ENCODE data around the gene UVRAG.
A peak's percentile ranks its signal among the peaks of the same experiment; 100 is the strongest.

The UVRAG gene

DNA sequence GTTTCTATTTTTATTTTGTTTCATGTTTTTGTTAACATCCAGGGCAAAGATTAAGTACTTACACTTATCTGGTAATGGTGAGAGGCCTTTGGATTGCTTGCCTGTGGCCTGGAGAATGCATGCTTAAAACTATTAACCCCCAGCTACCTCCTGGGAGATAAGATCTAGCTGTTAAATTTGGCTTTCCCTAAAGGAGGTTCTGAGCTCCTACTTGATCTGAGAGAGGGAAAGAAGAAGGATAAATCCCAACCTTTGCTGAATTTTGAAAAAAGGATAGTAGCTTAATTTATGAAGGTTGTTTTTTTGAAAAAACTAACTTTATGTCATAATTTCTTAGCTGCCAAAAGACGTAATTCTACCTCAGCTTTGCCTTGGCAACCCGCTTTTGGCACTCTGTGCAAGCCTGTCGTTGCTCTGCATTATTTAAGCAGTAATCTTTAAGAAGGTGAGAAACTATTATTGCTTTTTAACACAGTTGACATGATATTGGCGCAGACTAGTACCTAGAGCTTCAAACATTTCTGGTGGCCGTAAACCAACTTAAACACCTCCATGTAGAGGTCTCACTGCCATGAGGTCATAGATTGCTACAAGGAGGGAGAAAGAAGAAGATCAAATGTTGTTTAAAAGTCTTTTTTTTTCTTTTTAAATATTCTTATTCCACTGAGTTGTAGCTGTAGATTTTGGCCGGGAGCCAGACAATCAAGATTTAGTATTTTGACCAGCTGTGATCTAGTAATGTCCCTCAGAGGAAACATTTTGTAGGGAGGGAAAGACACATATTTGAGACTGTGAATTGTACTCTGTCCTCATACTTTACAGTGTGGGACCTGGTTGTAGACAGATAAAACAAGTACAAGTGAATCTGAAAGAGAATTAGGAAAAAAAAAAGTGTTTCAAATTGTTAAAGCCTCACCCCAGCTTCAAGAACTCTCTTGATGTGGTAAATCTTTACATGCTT is 316.9 kb downstream of the UVRAG start:
- no peak for DNase-seq (ENCODE audit: low read depth in 1 of 2, low spot score in 1 of 2)

DNA sequence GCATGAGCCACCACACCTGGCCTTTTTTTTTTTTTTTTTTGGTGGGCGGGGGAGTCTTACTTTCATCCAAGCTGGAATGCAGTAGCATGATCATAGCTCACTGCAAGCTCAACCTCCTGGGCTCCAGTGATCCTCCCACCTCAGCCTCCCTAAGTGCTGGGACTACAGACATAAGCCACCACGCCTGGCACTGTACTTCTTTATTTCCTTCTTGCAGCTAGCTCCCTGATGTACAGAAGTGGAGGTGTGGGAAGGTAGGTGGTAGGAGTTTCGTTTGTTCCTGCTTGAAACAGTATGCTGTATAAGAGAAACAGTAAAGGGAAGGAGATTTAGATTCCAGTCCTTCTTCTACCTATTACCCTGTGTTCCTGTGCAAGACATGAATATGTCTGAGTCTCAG is 319.2 kb downstream of the UVRAG start:
- DNase-seq (ENCODE audit: low read depth in 1 of 2, low spot score in 1 of 2), result no peak

DNA sequence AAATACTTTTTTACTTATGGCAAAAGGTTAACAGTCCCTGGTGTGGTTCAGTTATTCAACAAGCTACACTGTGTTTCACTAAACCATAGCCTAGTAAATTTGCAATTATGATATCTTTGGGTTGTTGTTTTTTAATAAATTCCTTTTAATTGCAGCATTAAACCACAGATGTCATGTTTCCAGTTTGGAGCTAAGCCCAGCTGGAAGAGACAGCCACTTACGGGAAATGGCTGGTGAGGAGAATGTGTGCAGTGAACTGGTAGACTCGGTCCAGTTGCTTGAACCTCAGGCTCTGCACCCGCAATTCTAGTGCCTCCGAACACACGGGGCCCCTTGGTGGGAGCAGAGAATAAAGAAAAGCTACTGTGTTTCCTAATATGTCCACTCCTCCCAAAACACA is 320.5 kb downstream of the UVRAG start:
- DNase-seq (ENCODE audit: low read depth in 1 of 2, low spot score in 1 of 2), result no peak

DNA sequence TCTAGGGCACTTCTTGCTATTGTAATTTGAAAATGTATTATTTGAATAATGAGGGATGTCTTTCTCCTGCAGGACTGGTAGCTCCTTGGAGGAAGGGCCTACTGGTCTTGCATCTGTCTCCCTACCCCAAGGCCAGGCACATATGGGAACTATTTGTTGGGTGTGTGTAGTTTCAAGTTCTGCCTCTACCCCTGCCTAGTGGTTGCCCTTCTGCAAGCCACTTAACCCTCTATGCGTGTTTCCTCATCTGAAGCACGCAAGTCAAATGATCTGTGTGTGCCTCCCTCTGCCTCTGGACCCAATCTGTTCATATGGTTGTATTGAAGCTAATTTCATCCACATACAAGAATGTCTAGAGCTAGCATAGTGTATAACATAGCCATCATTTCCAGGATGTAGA is 324.3 kb downstream of the UVRAG start:
- DNase-seq (ENCODE audit: low read depth in 1 of 2, low spot score in 1 of 2), result no peak

DNA sequence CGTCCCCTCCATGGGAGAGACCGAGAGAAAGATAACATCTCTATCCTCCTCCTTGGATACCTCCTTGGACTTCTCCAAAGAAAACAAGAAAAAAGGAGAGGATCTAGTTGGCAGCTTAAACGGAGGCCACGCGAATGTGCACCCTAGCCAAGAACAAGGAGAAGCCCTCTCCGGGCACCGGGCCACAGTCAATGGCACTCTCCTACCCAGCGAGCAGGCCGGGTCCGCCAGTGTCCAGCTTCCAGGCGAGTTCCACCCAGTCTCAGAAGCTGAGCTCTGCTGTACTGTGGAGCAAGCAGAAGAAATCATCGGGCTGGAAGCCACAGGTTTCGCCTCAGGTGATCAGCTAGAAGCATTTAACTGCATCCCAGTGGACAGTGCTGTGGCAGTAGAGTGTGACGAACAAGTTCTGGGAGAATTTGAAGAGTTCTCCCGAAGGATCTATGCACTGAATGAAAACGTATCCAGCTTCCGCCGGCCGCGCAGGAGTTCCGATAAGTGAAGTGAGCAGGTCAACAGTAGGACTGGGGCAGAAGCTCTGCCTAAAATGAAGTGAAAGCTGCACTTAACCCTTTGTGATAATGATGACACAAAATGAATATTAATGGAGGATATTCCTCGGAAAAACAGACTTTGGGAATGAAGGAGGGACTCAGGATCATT is 326.0 kb downstream of the UVRAG start:
- DNase-seq (ENCODE audit: low read depth in 1 of 2, low spot score in 1 of 2), result no peak

DNA sequence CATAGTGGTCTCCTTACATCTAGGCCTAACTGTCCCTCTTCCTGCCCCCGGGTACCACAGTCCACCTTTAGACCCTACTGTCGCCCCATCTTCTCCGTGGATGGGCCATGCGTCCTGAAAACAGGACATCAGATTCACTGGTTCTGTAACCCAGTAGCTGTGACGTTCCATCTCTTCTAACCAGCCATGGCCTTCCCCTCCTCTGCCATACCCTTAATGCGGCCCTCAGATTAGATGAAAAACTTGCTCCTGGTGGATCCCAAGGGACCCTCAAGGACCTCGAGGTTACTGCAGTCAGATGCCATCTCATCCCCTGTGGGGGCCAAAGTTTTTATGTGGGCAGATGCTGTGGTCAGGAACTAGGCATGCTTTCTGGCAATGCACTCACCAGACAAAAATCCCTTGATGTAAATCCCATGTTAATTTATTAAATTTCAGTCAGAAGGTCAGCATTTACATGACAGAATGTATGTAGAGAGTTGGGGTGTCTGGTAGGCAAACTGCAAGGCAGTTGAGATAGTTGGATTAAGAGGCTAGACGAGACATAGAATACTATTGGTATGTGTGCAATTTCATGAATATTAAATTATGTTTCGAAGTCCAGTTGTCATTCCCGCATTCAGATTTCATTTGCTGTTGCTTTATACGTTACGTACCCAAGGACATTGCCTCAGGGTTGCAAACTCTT is 327.0 kb downstream of the UVRAG start:
- DNase-seq (ENCODE audit: low read depth in 1 of 2, low spot score in 1 of 2), result no peak

DNA sequence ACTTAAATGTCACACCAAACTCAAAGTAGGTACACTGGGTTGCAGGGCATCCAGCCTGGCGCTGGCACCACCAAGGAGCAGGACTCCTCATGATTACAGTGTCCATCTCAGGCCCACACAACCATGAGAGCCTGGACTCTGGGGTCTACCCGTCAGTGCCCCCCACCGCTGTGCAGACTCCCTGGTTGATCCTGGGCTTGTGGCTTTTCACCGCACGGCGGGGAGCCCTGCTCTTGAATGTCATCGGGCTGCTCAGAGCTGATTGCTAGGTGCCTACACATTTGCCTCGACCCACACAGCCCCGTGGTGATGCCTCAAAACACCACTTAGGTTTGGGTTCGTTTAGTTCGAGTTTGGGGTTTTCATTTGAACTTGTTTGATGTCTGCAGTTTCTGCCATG is 328.3 kb downstream of the UVRAG start:
- no peak for DNase-seq (ENCODE audit: low read depth in 1 of 2, low spot score in 1 of 2)

DNA sequence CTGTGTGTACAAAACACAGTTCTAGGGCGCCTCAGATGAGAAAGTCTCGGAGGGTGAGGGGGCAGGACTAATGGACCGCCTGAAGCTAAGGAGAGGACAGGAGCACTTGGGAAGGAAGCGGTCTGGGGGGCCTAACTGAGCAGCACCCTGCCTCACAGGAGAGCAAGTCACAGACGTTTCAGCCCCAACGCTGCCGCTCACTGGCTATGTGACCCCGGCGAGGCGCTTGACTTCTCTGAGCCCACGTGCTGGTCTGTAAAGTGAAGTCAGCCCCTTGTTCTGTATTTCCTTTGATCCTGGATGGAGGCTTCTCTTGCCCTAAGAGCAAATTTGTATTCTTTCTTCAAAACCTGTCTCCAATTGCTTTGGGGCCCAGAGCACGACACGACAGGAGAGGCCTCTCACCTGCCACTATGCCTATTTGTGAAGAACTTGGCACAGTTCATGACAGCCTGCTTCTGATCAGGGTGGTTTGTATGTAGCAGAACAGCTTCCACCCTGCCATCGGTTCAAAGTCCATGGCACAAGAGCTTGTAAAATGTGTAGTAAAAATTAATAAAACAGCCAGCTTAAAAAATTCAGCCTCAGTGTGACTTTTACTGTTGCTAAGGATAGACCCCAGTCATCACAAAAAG is 332.2 kb downstream of the UVRAG start:
- DNase-seq (ENCODE audit: low read depth in 1 of 2, low spot score in 1 of 2), result no peak

DNA sequence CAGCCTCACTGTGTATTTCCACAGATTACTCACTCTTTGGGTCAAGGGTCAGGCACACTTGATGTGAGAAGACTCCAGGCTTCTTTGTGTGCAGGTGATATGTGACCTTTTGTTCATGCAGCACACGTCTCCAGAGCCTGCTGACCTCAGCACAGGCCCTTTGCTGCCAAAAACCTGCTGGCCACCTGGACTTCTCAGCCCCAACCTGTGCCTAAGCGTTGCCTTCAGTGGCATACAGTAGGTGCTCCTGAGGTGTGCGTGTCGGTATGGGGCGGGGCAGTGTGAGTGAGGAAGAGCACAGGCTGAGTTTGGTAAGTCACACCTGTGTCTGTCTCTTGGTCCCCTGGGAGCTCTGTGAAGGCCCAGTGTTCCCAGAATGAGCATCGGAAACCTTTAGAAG is 333.2 kb downstream of the UVRAG start:
- DNase-seq (ENCODE audit: low read depth in 1 of 2, low spot score in 1 of 2), result no peak

DNA sequence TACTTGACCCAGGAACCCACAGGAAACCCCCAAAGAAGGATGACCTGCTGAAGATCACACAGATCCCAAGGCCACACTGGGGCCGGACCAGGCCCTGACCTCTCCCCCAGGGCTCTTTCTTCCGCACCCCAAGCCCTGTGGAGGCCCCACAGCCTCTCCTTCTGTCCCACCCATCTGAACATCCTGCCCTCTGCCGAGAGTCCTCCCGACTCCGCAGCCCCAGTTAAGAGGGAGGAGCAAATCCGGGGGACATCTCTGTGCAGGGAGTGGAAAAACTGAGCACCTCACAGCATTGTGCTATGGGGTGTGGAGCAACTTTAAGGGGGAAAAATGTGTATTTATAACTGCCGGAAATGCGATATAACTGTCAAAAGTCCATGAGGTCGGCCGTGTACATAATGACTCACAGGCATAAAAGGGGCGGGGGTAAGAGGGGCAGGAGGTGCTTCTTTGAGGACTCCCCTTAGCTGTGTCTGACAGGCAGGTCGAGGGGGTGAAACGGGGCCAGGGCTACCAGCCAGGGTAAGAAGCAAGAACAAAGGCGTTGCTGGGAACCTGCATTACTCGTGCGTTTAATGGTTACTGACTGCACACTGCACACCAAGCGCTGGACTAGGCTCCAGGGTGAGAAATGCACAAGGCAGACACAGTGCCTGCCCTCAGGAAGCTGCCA is 334.1 kb downstream of the UVRAG start:
- DNase-seq (ENCODE audit: low read depth in 1 of 2, low spot score in 1 of 2), result no peak

DNA sequence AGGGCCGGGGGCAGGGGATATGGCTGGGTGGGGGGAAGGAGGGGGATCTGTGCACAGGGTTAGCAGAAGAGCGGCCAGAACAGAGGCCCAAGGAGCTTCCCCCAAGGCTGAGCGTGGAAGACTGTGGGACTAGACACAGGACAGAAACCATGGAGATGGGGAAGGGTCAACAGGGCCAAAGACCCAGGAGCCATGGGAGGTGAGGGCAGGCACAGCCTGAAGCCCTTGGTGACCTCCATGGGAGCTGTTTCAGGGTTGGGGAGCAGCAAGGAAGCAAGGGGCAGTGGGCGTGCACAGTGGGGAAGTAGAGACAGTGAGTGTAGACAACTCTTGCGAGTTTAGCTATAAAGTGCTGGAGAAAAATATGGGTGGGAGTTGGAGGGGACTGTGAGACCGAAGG is 334.7 kb downstream of the UVRAG start:
- DNase-seq (ENCODE audit: low read depth in 1 of 2, low spot score in 1 of 2), result no peak

DNA sequence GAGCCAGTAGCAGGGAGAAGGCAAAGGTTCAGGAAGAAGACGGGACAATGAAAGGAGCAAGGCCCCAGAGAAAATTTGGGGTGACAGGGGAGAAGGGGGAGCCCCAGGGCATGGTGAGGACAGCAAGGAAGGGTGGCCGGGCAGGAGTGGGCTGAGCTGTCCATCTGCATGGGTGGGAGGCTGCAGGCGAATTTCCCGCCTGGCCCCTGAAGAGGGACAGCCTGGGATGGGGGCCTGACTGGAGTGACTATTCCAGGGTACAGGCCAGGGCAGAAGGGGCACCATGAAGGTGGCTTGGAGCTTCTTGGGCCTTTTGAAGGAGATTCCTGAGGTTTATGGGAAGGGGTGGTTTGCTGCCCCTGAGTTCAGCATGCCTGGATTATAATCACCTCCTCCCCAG is 335.1 kb downstream of the UVRAG start:
- no peak for DNase-seq (ENCODE audit: low read depth in 1 of 2, low spot score in 1 of 2)

DNA sequence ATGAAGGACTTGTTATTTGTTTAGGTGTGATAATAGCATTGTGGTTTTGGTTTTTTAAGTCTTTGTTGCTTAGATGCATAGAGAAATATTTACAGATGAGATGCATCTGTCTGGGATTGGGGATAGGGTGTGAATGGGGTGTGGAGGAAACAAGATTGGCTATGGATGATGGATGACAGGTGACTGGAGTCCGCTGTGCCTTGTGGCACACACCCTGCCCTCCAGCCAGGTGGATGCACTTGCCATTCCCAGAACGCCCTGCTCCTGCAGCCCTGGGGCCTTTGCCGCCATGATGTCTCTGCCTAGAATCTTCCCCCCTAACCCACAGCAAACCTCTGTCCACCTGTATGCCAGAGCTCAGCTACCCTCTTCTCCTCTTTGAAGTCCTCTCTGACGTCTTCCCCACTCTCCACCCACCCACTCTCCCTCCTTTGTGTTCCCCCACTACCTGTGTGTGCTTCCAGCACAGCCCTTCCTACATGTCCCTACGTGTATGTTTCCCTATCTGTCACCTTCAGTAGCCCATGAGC is 336.6 kb downstream of the UVRAG start:
- no peak for DNase-seq (ENCODE audit: low read depth in 1 of 2, low spot score in 1 of 2)

DNA sequence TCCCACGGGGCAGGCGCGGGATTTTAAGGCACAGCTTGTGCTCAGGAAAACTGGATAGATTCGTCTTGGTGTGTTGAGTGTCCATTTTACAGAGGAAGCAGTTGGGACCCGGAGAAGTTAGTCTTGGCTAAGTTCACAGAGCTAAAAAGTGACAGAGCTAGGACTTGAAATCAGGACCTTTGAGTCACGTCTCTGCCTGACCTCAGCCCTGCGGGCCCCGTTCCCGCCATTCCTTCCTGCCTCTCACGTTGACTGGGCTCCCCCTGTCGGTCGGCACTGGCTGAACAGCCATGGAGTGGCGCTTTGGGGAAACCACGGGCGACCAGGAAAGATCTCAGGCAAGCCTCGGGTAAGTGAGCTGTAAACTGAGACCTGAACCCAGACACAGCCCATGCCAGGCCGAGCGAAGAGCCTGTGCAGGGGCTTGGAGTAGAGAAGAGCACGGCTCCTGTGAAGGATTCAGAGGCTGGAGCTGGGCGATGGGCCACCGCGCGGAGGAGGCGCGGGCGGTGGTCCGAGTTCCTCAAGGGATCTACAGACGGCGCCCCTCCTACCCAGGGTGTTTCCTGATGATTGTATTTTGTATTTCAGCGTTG is 337.2 kb downstream of the UVRAG start:
- peak; percentile 72 to 85 for DNase-seq (ENCODE audit: low read depth in 1 of 2, low spot score in 1 of 2)

DNA sequence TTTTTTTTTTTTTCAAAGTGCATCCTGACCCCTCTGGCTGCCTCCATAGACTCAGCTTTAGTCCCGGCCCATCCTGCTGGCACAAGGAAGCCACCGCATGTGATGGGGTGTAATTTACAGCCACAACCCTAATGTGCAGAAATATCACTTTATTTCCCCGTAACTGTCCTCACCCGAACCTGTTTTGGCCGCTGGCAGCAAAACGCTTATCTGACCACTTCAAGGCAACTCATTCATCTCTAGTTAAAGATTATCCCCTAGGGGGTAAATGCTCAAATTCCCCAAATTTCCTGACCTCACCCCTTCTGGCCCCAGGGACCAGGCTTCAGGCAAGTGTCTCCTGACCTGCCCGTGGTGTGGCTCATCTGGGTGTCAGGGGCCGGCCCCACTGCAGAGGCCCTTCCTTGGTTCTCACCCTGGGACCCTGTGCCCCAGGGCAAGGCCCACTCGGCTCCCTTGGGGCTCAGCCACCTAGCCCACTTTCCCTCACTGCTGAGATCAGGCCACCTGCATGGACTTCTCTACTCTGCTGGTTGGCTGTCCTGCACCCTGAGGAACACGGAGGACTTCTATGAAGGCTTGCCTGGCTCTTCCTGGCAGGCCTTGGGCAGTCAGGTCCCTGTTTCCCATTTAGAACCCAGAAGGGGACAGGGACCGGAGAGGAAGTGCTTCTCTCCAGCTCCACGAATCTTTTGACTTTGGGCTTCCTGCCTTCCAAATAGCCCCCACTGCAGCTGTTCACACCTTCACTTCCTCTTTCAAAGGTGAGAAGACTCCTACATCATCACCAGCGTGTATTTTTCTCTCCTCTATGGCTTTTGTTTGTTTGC is 337.9 kb downstream of the UVRAG start:
- DNase-seq (ENCODE audit: low read depth in 1 of 2, low spot score in 1 of 2), result no peak

DNA sequence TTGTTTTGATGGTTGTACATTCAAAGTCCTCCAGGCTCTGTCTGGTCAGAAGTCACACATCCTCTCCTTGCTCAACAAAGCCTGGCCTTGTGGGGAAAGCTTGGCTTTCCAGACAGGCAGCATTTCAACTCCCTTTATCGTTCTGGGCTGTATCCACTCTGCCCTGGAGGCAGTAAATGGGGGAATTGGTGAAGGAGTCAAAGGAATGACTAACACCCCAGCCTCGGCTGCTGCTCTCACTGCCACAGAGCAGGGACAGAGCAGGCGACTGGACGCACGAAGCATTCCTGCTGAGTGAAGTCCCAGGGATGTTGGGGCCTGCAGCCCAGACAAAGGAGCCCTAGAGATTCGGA is 338.5 kb downstream of the UVRAG start:
- DNase-seq (ENCODE audit: low read depth in 1 of 2, low spot score in 1 of 2), result no peak

DNA sequence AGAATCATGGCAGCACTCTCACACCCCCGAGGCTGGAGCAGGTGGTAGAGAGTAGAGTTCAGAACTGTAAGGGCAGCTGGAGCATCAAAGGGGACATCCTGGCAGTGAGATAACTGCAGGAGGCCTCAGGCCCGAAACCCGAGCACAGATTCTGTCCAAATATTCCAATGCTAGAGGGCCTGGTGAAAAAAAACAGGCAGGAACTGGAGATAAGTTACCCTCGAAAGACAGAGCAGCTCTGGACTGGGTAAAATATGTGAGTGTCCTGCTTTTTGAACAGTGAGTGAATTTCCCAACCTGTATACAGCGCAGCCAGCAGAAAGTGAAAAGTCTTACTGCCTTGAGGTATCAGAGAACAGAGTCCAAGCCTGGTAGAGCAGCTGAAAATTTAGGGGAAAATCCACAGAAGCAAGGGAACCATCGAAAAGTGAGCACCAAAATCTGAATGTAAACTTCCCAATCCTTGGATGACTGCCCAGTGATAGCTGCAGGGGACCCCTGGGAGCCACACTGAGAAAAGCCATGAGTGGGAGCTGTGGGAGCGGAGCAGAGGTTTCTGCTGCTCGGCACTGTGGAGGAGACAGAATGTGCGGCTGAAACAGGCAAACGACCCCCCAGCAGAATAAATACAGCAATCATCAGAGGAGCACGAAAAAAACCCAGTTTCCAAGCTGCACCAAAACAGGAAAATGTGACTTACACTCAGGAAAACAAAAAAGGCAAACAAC is 340.7 kb downstream of the UVRAG start:
- DNase-seq (ENCODE audit: low read depth in 1 of 2, low spot score in 1 of 2), result no peak

DNA sequence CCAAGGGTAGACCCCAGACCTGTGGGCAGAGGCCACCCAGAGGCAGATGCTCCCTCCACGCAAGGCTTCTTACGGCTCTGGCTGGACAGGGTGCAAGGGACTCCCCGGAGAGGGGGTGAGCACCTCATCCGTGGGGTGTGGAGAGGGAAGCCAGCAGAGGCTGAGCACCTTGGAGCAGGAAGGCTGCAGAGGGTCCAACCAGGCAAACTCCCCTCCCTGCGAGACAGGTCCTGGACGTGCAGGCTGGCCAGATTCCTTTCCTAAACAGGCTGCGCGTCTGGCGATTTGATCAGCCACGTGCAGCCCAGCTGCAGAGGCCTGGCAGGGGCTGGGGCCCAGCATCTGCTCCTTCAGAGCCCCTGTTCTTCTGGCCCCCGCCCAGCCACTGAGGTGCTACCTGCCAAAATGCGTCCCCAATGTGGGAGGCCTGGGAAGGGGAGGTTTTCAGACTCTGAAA is 342.0 kb downstream of the UVRAG start:
- no peak for DNase-seq (ENCODE audit: low read depth in 1 of 2, low spot score in 1 of 2)

DNA sequence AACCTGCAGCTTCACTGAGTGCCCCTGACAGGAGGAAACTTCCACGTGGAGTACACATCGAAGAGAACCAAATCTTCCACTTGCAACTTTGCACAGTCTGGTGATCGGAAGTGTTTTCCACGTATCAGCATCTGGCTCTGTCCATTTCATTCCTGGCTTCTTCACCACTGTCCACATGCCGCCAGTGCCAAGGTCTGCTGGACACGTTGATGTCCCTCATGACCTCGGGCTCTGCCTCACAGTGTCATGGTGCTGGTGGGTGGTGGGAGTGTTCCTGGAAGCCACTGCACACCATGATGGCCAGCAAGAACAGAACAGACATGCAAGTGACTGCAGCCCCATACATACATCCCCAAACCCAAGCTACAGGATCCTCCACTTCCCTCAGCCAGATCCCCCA is 342.9 kb downstream of the UVRAG start:
- DNase-seq (ENCODE audit: low read depth in 1 of 2, low spot score in 1 of 2), result no peak
